Effector memory CD8-positive, alpha-beta T cell (primary cell): ENCODE results near the gene IDH1.
A peak's percentile ranks its signal among the peaks of the same experiment; 100 is the strongest.
"Not testable (repeated sequence)": the region's sequence is repeated elsewhere in the genome, so short reads cannot be mapped to it uniquely, and the experiment has no call there.

Experiments
- ATAC-seq: fragments of 150-1000 bp; cut with Tn5 transposase; replicated peaks from 2 replicates; pipeline ENCODE4 v1.10.0; 2021; ENCODE audit warnings: mild to moderate bottlenecking, moderate library complexity
- DNase-seq, 3 experiments: peaks; one replicate each; pipeline ENCODE4 v3.0.0; 2021
- H3K27ac Mint-ChIP-seq, 2 donors: one replicate each; pipeline ENCODE4 v1.8.0; 2022; ENCODE audit warnings: mild to moderate bottlenecking in 2 of 2, mixed read lengths in 2 of 2, moderate library complexity in 2 of 2
- H3K27me3 Mint-ChIP-seq, 2 donors: one replicate each; pipeline ENCODE4 v1.8.0; 2022; ENCODE audit warnings: mixed read lengths in 2 of 2
- H3K36me3 Mint-ChIP-seq: one replicate; pipeline ENCODE4 v1.8.0; 2022; ENCODE audit warnings: mild to moderate bottlenecking, moderate library complexity, mixed read lengths; ENCODE audit not compliant: insufficient read depth
- H3K4me1 Mint-ChIP-seq, 2 donors: one replicate each; pipeline ENCODE4 v1.8.0; 2022; ENCODE audit warnings: low read depth in 2 of 2, mixed read lengths in 2 of 2
- H3K4me3 Mint-ChIP-seq, 2 donors: one replicate each; pipeline ENCODE4 v1.8.0; 2022; ENCODE audit warnings: mild to moderate bottlenecking in 2 of 2, mixed read lengths in 2 of 2, moderate library complexity in 2 of 2
- H3K9me3 Mint-ChIP-seq, 2 donors: one replicate each; pipeline ENCODE4 v1.8.0; 2022; ENCODE audit warnings: mixed read lengths in 2 of 2

Gene IDH1

GRCh38 chr2:208269091-208269490 is 14.2 kb upstream of the IDH1 start:
- H3K27ac Mint-ChIP-seq, result peak overlapping the region in 1 of 2 donors; percentile 49
- H3K27me3 Mint-ChIP-seq, result no peaks in the 10 kb centered on the region
- H3K4me3 Mint-ChIP-seq, result no peak overlapping the region
- DNase-seq (no peak), ATAC-seq (no peak)
- H3K9me3 Mint-ChIP-seq, result no peaks in the 10 kb centered on the region
- H3K4me1 Mint-ChIP-seq, result peaks cover 27 to 56% of the 10 kb centered on the region in 2 donors
- peaks cover 44% of the 10 kb centered on the region for H3K36me3 Mint-ChIP-seq

GRCh38 chr2:208268156-208268952 is 13.5 kb upstream of the IDH1 start:
- no peak overlapping the region for H3K27ac Mint-ChIP-seq
- H3K36me3 Mint-ChIP-seq, result peaks cover 36% of the 10 kb centered on the region
- DNase-seq, result no peak
- no peak for ATAC-seq
- H3K27me3 Mint-ChIP-seq, result no peaks in the 10 kb centered on the region
- peak overlapping the region; percentile 96 to 97 for H3K4me3 Mint-ChIP-seq
- H3K9me3 Mint-ChIP-seq, result no peaks in the 10 kb centered on the region
- peaks cover 25 to 52% of the 10 kb centered on the region in 2 donors for H3K4me1 Mint-ChIP-seq

GRCh38 chr2:208267526-208267925 is 12.7 kb upstream of the IDH1 start:
- Mint-ChIP-seq H3K4me3 (peak overlapping the region; percentile 96 to 97), H3K27ac (peak overlapping the region in 1 of 2 donors; percentile 97), H3K36me3 (peaks cover 28% of the 10 kb centered on the region), H3K4me1 (peaks cover 25 to 52% of the 10 kb centered on the region in 2 donors)
- H3K27me3 Mint-ChIP-seq, DNase-seq, H3K9me3 Mint-ChIP-seq, ATAC-seq: not testable (repeated sequence)

- Mint-ChIP-seq H3K36me3 (peaks cover 24% of the 10 kb centered on the region), H3K27me3 (no peaks in the 10 kb centered on the region), H3K4me1 (peaks cover 25 to 52% of the 10 kb centered on the region in 2 donors), H3K27ac (peak overlapping the region; percentile 96 to 97), H3K9me3 (no peaks in the 10 kb centered on the region), H3K4me3 (peak overlapping the region; percentile 96 to 97)
- DNase-seq (no peak), ATAC-seq (no peak)
Observed at GRCh38 chr2:208266936-208267335, 12.1 kb upstream of the IDH1 start.

GRCh38 chr2:208266553-208266893 is 11.7 kb upstream of the IDH1 start:
- DNase-seq, result no peak
- H3K4me3 Mint-ChIP-seq, result peak overlapping the region; percentile 96 to 97
- peak; percentile 6 for ATAC-seq
- peaks cover 20% of the 10 kb centered on the region for H3K36me3 Mint-ChIP-seq
- no peaks in the 10 kb centered on the region for H3K9me3 Mint-ChIP-seq
- no peaks in the 10 kb centered on the region for H3K27me3 Mint-ChIP-seq
- peaks cover 25 to 51% of the 10 kb centered on the region in 2 donors for H3K4me1 Mint-ChIP-seq
- peak overlapping the region; percentile 96 to 97 for H3K27ac Mint-ChIP-seq

- Mint-ChIP-seq H3K36me3 (peaks cover 15% of the 10 kb centered on the region), H3K27me3 (no peaks in the 10 kb centered on the region), H3K4me1 (peaks cover 25 to 47% of the 10 kb centered on the region in 2 donors), H3K27ac (peak within 1 kb of the TSS; percentile 96 to 97), H3K4me3 (peak within 1 kb of the TSS; percentile 96 to 97), H3K9me3 (no peaks in the 10 kb centered on the region)
- ATAC-seq, result peak; percentile 86
- DNase-seq, result peak; percentile 85 to 88 (median 86)
Observed at GRCh38 chr2:208265801-208266552, 11.1 kb upstream of the IDH1 start, which contains the start of gene PIKFYVE. TSS of gene PIKFYVE (plus strand) at chr2:208266255. CDS start at chr2:208271520, 5,265 bp downstream.

- Mint-ChIP-seq H3K4me1 (peaks cover 25 to 45% of the 10 kb centered on the region in 2 donors), H3K27ac (peak overlapping the region; percentile 96 to 97), H3K9me3 (no peaks in the 10 kb centered on the region), H3K4me3 (peak overlapping the region; percentile 96 to 97), H3K27me3 (no peaks in the 10 kb centered on the region), H3K36me3 (peaks cover 11% of the 10 kb centered on the region)
- ATAC-seq, result peak; percentile 58
- peak; percentile 43 to 53 (median 44) for DNase-seq
Observed at GRCh38 chr2:208265371-208265800, 10.5 kb upstream of the IDH1 start.

GRCh38 chr2:208256849-208257813 is 2.3 kb upstream of the IDH1 start:
- H3K9me3 Mint-ChIP-seq, H3K4me3 Mint-ChIP-seq, H3K27me3 Mint-ChIP-seq, DNase-seq, H3K27ac Mint-ChIP-seq, ATAC-seq, H3K36me3 Mint-ChIP-seq: not testable (repeated sequence)
- H3K4me1 Mint-ChIP-seq, result peaks cover 17 to 21% of the 10 kb centered on the region in 2 donors

GRCh38 chr2:208256192-208256782 is 1.4 kb upstream of the IDH1 start:
- no peak for ATAC-seq
- DNase-seq, result no peak
- Mint-ChIP-seq H3K27me3 (no peaks in the 10 kb centered on the region), H3K36me3 (peaks cover 7% of the 10 kb centered on the region), H3K4me3 (peak overlapping the region; percentile 27 to 95), H3K4me1 (peaks cover 17 to 21% of the 10 kb centered on the region in 2 donors), H3K27ac (peak overlapping the region; percentile 69 to 77), H3K9me3 (no peaks in the 10 kb centered on the region)

GRCh38 chr2:208255557-208256106 is 761 bp upstream of the IDH1 start:
- peak overlapping the region; percentile 69 to 77 for H3K27ac Mint-ChIP-seq
- no peaks in the 10 kb centered on the region for H3K27me3 Mint-ChIP-seq
- H3K9me3 Mint-ChIP-seq, result no peaks in the 10 kb centered on the region
- peak overlapping the region; percentile 91 to 95 for H3K4me3 Mint-ChIP-seq
- no peak for DNase-seq
- H3K36me3 Mint-ChIP-seq, result peaks cover 14% of the 10 kb centered on the region
- peaks cover 17 to 21% of the 10 kb centered on the region in 2 donors for H3K4me1 Mint-ChIP-seq
- no peak for ATAC-seq

GRCh38 chr2:208254118-208254870 is 577 bp downstream of the IDH1 start:
- H3K4me3 Mint-ChIP-seq, result peak overlapping the region; percentile 91 to 95
- peaks cover 25% of the 10 kb centered on the region for H3K36me3 Mint-ChIP-seq
- peak overlapping the region; percentile 69 to 77 for H3K27ac Mint-ChIP-seq
- H3K9me3 Mint-ChIP-seq, result no peaks in the 10 kb centered on the region
- peak; percentile 76 to 78 (median 78) for DNase-seq
- peak; percentile 76 for ATAC-seq
- no peaks in the 10 kb centered on the region for H3K27me3 Mint-ChIP-seq
- H3K4me1 Mint-ChIP-seq, result peaks cover 17 to 21% of the 10 kb centered on the region in 2 donors
